Hematopoietic multipotent progenitor cell treated with erythropoietin and hydrocortisone succinate and interleukin-3 and kit ligand, for 15 days (in vitro differentiated cells): ENCODE results near the gene PRDM5.

Experiments used
- DNase-seq: peaks from one replicate; pipeline ENCODE4 v3.0.0-alpha.2; 2015; ENCODE audit warnings: low spot score

The PRDM5 gene

GRCh38 chr4:120922381-120923206, at the start of gene PRDM5:
TSS of gene PRDM5 (minus strand) at chr4:120922726. CDS start at chr4:120922608, 118 bp downstream.
- no peak for DNase-seq

DNA sequence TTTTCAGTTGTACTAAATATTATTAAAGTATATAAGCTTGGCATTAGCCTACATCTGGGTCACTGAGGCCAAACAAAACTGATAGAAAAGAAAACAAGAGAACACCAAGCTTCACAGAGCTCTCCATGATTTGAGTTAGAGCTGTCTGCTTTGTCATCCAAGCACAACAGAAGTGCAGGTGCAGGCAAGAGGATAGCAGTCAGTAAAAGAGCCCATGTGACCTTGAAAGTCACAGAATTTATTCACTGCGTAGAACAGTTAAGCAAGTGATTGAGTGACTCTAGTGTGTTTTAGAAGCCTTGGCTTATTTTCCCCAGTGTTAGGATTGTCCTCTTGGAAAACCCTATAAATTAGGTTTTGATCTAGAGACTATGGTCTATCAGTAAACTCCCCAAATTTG, 49.4 kb upstream of the PRDM5 start:
- no peak for DNase-seq

DNA sequence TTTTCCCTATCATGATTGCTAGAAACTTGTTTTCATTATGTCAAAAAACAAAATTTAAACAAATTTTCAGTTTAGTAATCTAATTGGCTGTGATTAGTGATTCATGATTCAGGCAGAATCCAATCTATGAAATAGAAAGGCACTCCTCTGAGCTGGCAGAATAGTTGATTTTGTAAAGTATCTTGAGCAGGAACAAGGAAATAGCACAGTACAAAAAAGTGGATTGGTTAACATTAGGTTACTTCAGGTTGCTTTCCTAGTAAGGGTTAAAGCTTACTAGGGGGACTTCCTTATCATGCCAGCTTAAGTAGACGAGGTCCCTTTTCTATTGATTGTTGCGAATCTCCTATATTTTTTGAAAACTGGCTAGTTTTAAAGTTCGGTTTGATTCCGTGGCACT, 43.4 kb upstream of the PRDM5 start:
- DNase-seq = no peak

- DNase-seq = no peak
Observed at GRCh38 chr4:120964596-120964995, 42.1 kb upstream of the PRDM5 start.

DNA sequence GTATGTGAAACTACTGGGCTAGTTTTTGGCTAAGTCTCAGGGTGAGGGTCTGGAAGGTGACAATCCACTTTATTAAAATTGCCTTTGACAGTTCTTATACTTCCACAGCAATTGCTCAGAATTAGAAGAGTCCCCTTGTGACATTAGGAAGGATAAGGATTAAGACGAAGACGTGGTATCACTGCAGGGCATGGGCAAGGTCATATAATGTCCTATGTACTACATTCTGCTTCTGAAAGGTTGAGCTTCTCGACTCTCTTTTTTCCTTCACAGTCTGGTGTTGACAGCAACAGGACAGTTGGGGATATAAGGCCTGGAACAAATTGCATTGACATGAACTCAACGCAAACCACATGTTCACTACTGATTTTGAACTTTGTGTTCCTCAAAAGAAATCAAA, 40.9 kb upstream of the PRDM5 start:
- no peak for DNase-seq

DNA sequence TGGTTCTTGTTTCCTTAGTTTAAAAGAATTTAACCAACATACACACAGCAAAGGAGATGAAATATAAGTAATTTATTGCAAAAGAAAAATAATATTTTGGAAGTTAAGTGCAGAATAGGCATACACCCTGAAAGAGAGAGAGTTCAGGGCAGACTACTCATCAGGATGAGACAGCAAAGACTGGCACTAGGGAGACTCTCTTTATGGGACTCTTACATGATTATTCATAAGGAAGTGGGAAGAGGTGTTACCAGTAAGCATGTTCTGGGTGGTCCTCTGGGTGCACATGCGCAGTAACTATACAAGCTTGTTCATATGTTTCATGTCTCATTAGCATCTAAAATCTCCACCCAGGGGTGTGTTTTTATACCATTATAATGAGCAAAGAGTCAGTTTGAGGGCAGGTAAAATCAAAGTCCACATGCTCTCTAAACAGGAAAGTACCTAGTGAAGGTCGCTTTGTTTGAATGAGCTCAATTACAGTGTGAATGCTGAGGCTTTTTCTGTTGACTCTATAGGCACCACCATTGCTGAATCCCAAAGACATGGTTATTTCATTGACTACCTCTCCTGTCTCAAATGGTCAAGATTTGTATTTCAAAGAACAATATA, 38.2 kb upstream of the PRDM5 start:
- DNase-seq = no peak

- no peak for DNase-seq
Observed at GRCh38 chr4:120948382-120948781, 25.9 kb upstream of the PRDM5 start.

GRCh38 chr4:120942776-120943175, 20.2 kb upstream of the PRDM5 start:
- DNase-seq = no peak

GRCh38 chr4:120940547-120940946, 18.0 kb upstream of the PRDM5 start:
- no peak for DNase-seq

GRCh38 chr4:120939693-120940092, 17.2 kb upstream of the PRDM5 start:
- DNase-seq = no peak

DNA sequence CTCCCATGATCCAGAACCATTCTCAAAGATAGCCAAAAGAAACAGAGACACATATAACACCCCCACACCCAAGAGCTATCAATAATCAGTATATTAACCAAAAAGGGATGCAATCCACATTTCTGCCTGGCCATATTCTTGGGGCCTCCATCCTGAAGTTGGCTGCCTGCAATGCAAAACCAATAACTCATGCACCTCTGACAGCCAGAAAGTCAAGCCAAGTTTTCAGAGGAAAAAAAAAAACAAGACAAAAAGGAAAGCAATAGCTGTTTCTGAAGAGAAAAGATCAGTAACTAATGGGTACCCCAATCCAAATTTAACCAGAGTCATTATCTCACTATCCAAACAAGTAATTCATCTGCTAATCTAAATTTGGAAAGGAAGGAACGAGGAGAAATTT, 7.3 kb upstream of the PRDM5 start:
- DNase-seq = no peak

DNA sequence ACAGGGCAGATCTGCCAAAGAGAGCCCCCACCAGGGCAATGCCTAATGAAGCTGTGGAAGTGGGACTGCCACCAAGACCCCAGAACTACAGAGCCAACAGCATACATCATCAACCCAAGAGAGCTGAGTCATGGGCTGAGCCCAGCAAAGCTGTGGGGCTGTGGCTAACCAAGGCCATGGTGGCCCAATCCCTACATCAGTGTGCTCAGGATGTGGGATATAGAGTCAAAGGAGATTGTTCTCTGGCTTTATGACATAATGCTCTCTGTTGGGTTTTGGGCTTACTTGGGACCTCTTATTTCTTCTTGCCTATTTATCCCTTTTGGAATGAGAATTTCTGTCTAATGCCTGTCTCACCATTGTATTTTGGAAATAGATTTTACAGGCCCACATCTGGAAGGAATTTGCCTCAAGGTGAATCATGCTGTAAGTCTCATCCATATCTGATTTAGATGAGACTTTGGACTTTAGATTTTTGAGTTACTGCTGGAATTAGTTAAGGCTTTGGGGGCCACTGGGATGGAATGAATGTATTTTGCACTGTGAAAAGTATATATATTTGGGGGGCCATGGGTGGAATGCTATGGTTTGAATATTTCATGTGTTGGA, 5.4 kb upstream of the PRDM5 start:
- no peak for DNase-seq

DNA sequence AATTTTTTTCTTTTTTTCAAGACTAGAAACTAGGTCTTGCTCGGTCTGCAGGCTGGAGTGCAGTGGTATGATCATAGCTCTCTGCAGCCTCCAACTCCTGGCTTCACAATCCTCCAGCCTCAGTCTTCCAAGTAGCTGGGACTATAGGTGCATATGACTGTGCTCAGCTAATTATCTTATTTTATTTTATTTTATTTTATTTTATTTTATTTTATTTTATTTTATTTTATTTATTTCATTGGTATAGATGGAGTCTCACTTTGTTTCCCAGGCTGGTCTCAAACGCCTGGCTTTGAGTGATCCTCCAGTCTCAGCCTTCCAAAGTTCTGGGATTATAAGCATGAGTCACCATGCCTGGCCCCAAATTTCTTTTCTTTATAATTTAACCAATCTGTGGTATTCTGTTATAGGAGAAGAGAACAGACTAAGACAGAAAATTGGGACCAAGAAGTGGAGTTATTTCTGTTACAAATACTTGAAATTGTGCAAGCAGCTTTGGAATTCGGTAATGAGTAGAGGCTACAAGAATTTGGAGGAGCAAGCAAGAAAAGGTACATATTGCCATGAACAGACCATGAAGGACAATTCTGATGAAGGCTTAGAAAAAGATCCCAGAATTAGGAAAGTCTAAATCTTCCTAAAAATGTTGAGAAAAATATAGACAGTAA, 4.0 kb upstream of the PRDM5 start:
- no peak for DNase-seq

DNA sequence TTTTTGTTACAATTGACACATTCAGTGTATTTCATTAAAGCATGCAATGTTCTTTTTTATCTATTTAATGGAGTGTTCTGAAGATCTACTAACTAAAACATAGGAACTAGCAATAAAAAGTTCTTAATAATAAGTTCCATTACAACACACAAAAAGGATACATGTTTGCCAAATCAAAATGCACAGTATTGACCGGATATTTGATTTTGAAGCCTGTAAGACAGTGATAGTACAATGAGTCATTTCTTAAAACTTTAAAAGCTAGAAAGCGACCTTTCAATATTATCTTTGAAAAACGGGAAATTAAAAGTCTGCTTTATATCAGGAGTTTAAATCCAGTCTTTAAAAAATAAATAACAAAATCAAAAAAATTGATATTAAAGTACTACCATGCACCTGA, 2.4 kb upstream of the PRDM5 start:
- no peak for DNase-seq

- no peak for DNase-seq
Observed at GRCh38 chr4:120923207-120923522, 639 bp upstream of the PRDM5 start.

DNA sequence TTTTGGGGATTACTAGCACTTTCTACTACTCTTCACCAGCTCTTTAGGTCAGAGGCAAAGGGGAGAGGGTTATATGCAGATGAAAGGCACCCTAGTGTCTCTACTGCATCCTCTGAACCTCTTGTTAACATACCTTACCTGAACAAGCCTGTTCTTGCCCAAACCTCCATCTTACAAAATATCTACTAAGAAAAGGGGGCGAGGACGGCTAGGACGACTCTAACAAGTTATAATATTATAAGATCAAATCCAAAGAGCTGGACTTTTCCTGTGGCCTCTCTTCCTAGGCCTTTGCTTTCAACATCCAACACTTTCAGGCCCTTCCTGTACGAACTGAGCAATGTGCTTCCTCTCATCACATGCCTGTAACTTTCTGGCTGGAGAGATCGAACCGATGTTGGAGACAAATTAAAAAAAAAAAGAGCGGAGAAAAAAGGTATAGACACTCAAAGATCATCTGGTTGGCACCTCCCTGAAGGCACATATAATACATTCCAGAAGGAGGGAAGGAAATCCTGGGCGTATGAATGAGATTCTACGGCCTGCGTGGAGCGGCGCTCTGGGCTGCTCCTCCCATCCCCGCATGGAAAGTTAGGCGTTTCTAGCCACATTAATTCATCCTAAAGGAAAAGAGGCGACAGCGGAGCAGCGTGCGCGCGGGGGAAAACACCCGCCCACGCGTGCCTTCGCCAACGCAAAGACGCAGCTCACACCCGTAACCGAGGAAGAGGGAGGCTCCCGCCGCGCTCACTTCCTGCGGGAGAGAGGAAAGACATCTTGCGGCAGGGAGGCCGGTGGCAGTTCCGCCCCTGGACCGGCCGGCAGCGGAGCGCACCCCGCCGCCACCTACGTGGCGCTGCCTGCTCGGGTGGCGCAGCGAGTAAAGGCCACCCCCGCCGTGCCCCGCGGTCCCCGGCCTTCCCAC, 808 bp downstream of the PRDM5 start:
- no peak for DNase-seq

- DNase-seq = no peak
Observed at GRCh38 chr4:120920666-120921065, 1.9 kb downstream of the PRDM5 start.

- no peak for DNase-seq
Observed at GRCh38 chr4:120919358-120919757, 3.2 kb downstream of the PRDM5 start.

GRCh38 chr4:120918788-120919187, 3.7 kb downstream of the PRDM5 start:
- no peak for DNase-seq

- DNase-seq = no peak
Observed at GRCh38 chr4:120918092-120918491, 4.4 kb downstream of the PRDM5 start.

DNA sequence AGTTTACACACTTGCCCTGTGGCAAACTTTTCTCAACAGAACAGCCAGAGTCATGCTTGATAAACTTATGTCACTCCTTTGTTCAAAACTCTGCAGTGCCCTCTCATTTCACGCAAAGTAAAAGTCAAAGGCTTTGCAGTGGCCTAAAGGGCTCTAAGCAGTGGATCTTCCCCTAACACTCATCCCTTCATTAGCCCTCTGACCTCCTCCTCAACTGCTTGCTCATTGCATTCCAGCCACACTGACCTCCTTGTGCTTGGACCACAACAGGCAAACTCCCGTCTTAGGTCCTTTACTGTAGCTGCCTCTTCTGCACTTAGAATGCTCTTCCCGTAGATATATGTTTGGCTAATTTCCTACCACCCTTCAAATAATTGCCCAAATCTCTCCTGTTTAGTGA, 5.6 kb downstream of the PRDM5 start:
- no peak for DNase-seq

- DNase-seq = no peak
Observed at GRCh38 chr4:120915336-120915735, 7.2 kb downstream of the PRDM5 start.
